Activated CD8-positive, alpha-beta T cell treated with anti-CD3 and anti-CD28 coated beads, Interleukin-2, amount 10 ng/mL, durations not matched to agents 7 days and 5 days (primary cell): ENCODE data around the gene PAX2. TPM values are rescaled to one million over a fixed set of nuclear protein-coding genes. Genes with fewer than 3 reads are reported as not detected.

Experiments
- ATAC-seq: fragments of 150-1000 bp; cut with Tn5 transposase; one replicate; pipeline ENCODE4 v1.10.0; 2021; ENCODE audit warnings: moderate library complexity
- CTCF ChIA-PET: fragments of 350-600 bp; sonication (Branson Sonifier 250); formaldehyde crosslinking; loops from one replicate; lab custom pipeline; 2021; ENCODE audit warnings: antibody characterized with exemption; lab: Charles Lee
- POLR2A ChIA-PET: fragments of 350-600 bp; sonication (Branson Sonifier 250); formaldehyde crosslinking; loops from one replicate; lab custom pipeline; 2021; ENCODE audit warnings: antibody characterized with exemption; lab: Charles Lee
- DNase-seq: peaks from one replicate; pipeline ENCODE4 v3.0.0-alpha.2; 2020
- H3K27ac Mint-ChIP-seq: one replicate; pipeline ENCODE4 v1.8.0; 2021; ENCODE audit warnings: mild to moderate bottlenecking, mixed read lengths
- H3K27me3 Mint-ChIP-seq: one replicate; pipeline ENCODE4 v1.8.0; 2021; ENCODE audit warnings: low read depth, mixed read lengths
- H3K36me3 Mint-ChIP-seq: one replicate; pipeline ENCODE4 v1.8.0; 2021; ENCODE audit warnings: low read depth, mixed read lengths
- H3K4me1 Mint-ChIP-seq: one replicate; pipeline ENCODE4 v1.8.0; 2021; ENCODE audit warnings: low read depth, mixed read lengths
- H3K4me3 Mint-ChIP-seq: one replicate; pipeline ENCODE4 v1.8.0; 2021; ENCODE audit warnings: mild to moderate bottlenecking, mixed read lengths
- H3K9me3 Mint-ChIP-seq: one replicate; pipeline ENCODE4 v1.8.0; 2022; ENCODE audit warnings: mixed read lengths; ENCODE audit not compliant: insufficient read depth
- total RNA-seq, 2 experiments: library from RNA; stranded (reverse); gene quantifications; one replicate each; pipeline ENCODE4 v1.2.3, GENCODE V29; 2021

PAX2 gene
- total RNA-seq, 2 experiments from 2014 or later = not detected

- H3K4me1 Mint-ChIP-seq = no peaks in the 10 kb centered on the region
- no peak for DNase-seq
- ChIA-PET CTCF (no interaction called here), POLR2A (no interaction called here)
- no peaks in the 10 kb centered on the region for H3K9me3 Mint-ChIP-seq
- no peaks in the 10 kb centered on the region for H3K36me3 Mint-ChIP-seq
- H3K4me3 Mint-ChIP-seq = no peak overlapping the region
- no peak for ATAC-seq
- H3K27me3 Mint-ChIP-seq = peaks cover 54% of the 10 kb centered on the region
- H3K27ac Mint-ChIP-seq = no peak overlapping the region
These were observed 62.0 kb downstream of the PAX2 start for GRCh38 chr10:100807241-100807951.

GRCh38 chr10:100808876-100809275, 63.5 kb downstream of the PAX2 start:
- no peaks in the 10 kb centered on the region for H3K36me3 Mint-ChIP-seq
- peaks cover 50% of the 10 kb centered on the region for H3K27me3 Mint-ChIP-seq
- no peak overlapping the region for H3K27ac Mint-ChIP-seq
- H3K4me1 Mint-ChIP-seq = no peaks in the 10 kb centered on the region
- POLR2A ChIA-PET = no interaction called here
- ATAC-seq (no peak), DNase-seq (no peak)
- CTCF ChIA-PET = no interaction called here
- no peak overlapping the region for H3K4me3 Mint-ChIP-seq
- no peaks in the 10 kb centered on the region for H3K9me3 Mint-ChIP-seq

GRCh38 chr10:100810091-100810834, 64.9 kb downstream of the PAX2 start:
- Mint-ChIP-seq H3K9me3 (no peaks in the 10 kb centered on the region), H3K27ac (no peak overlapping the region), H3K36me3 (no peaks in the 10 kb centered on the region), H3K27me3 (peaks cover 47% of the 10 kb centered on the region), H3K4me1 (no peaks in the 10 kb centered on the region), H3K4me3 (no peak overlapping the region)
- POLR2A ChIA-PET = no interaction called here
- CTCF ChIA-PET = interaction anchor here (1.1 kb wide), 1 partner anchor 332 kb away, joined by 3 read pairs; no protein-coding TSS in a partner anchor
- no peak for DNase-seq
- no peak for ATAC-seq

- no peak for ATAC-seq
- H3K36me3 Mint-ChIP-seq = no peaks in the 10 kb centered on the region
- peaks cover 47% of the 10 kb centered on the region for H3K27me3 Mint-ChIP-seq
- no peaks in the 10 kb centered on the region for H3K9me3 Mint-ChIP-seq
- H3K4me1 Mint-ChIP-seq = no peaks in the 10 kb centered on the region
- H3K27ac Mint-ChIP-seq = no peak overlapping the region
- no peak overlapping the region for H3K4me3 Mint-ChIP-seq
- CTCF ChIA-PET = interaction anchor here (1.1 kb wide), 1 partner anchor 331 kb away, joined by 3 read pairs; no protein-coding TSS in a partner anchor
- POLR2A ChIA-PET = no interaction called here
- no peak for DNase-seq
These were observed 65.4 kb downstream of the PAX2 start for GRCh38 chr10:100810835-100811116.

- ChIA-PET POLR2A (no interaction called here), CTCF (interaction anchor here (1.1 kb wide), 1 partner anchor 331 kb away, joined by 3 read pairs; no protein-coding TSS in a partner anchor)
- ATAC-seq (no peak), DNase-seq (no peak)
- Mint-ChIP-seq H3K4me1 (no peaks in the 10 kb centered on the region), H3K27me3 (peaks cover 52% of the 10 kb centered on the region), H3K9me3 (no peaks in the 10 kb centered on the region), H3K4me3 (no peak overlapping the region), H3K27ac (no peak overlapping the region), H3K36me3 (no peaks in the 10 kb centered on the region)
These were observed 65.9 kb downstream of the PAX2 start for GRCh38 chr10:100811261-100811660.

GRCh38 chr10:100811752-100812750, 66.7 kb downstream of the PAX2 start:
- POLR2A ChIA-PET = no interaction called here
- H3K36me3 Mint-ChIP-seq = no peaks in the 10 kb centered on the region
- no peak overlapping the region for H3K4me3 Mint-ChIP-seq
- DNase-seq (no peak), ATAC-seq (no peak)
- no peaks in the 10 kb centered on the region for H3K9me3 Mint-ChIP-seq
- H3K27ac Mint-ChIP-seq = no peak overlapping the region
- peaks cover 52% of the 10 kb centered on the region for H3K27me3 Mint-ChIP-seq
- H3K4me1 Mint-ChIP-seq = no peaks in the 10 kb centered on the region
- CTCF ChIA-PET = no interaction called here

- ATAC-seq = no peak
- H3K4me1 Mint-ChIP-seq = no peaks in the 10 kb centered on the region
- H3K27me3 Mint-ChIP-seq = peaks cover 52% of the 10 kb centered on the region
- H3K4me3 Mint-ChIP-seq = no peak overlapping the region
- H3K9me3 Mint-ChIP-seq = no peaks in the 10 kb centered on the region
- ChIA-PET CTCF (no interaction called here), POLR2A (no interaction called here)
- H3K27ac Mint-ChIP-seq = no peak overlapping the region
- DNase-seq = no peak
- no peaks in the 10 kb centered on the region for H3K36me3 Mint-ChIP-seq
These were observed 67.6 kb downstream of the PAX2 start for GRCh38 chr10:100812978-100813377.

- H3K27me3 Mint-ChIP-seq = peaks cover 45% of the 10 kb centered on the region
- DNase-seq (no peak), ATAC-seq (no peak)
- POLR2A ChIA-PET = no interaction called here
- no peaks in the 10 kb centered on the region for H3K9me3 Mint-ChIP-seq
- no peaks in the 10 kb centered on the region for H3K36me3 Mint-ChIP-seq
- CTCF ChIA-PET = interaction anchor here (0.8 to 1.6 kb wide), 2 partner anchors 11 to 71 kb away, joined by 3 to 6 read pairs; no protein-coding TSS in a partner anchor
- no peak overlapping the region for H3K4me3 Mint-ChIP-seq
- H3K4me1 Mint-ChIP-seq = no peaks in the 10 kb centered on the region
- no peak overlapping the region for H3K27ac Mint-ChIP-seq
These were observed 69.5 kb downstream of the PAX2 start for GRCh38 chr10:100814751-100815474.

- ChIA-PET CTCF (interaction anchor here (1.2 kb wide), 1 partner anchor 74 kb away, joined by 3 read pairs; no protein-coding TSS in a partner anchor), POLR2A (no interaction called here)
- Mint-ChIP-seq H3K27ac (no peak overlapping the region), H3K4me3 (no peak overlapping the region), H3K9me3 (no peaks in the 10 kb centered on the region), H3K4me1 (no peaks in the 10 kb centered on the region), H3K36me3 (no peaks in the 10 kb centered on the region), H3K27me3 (peaks cover 48% of the 10 kb centered on the region)
- ATAC-seq (no peak), DNase-seq (no peak)
These were observed 71.3 kb downstream of the PAX2 start for GRCh38 chr10:100816671-100817070.

GRCh38 chr10:100817268-100817839, 72.0 kb downstream of the PAX2 start:
- no peak for ATAC-seq
- Mint-ChIP-seq H3K9me3 (no peaks in the 10 kb centered on the region), H3K27me3 (peaks cover 50% of the 10 kb centered on the region), H3K4me3 (no peak overlapping the region), H3K4me1 (no peaks in the 10 kb centered on the region), H3K36me3 (no peaks in the 10 kb centered on the region), H3K27ac (no peak overlapping the region)
- CTCF ChIA-PET = interaction anchor here (1.2 kb wide), 1 partner anchor 74 kb away, joined by 3 read pairs; no protein-coding TSS in a partner anchor
- no peak for DNase-seq
- POLR2A ChIA-PET = no interaction called here

GRCh38 chr10:100819424-100819823, 74.0 kb downstream of the PAX2 start:
- POLR2A ChIA-PET = no interaction called here
- H3K9me3 Mint-ChIP-seq = no peaks in the 10 kb centered on the region
- ATAC-seq (no peak), DNase-seq (no peak)
- H3K4me1 Mint-ChIP-seq = no peaks in the 10 kb centered on the region
- no peak overlapping the region for H3K27ac Mint-ChIP-seq
- CTCF ChIA-PET = no interaction called here
- H3K27me3 Mint-ChIP-seq = peaks cover 57% of the 10 kb centered on the region
- H3K4me3 Mint-ChIP-seq = no peak overlapping the region
- H3K36me3 Mint-ChIP-seq = no peaks in the 10 kb centered on the region
